GM18909 (cell line): ENCODE results near the gene ZXDC.

Experiments
- ATAC-seq: cut with Tn5 transposase; IDR thresholded peaks from one replicate; pipeline ENCODE4 v1.9.1; 2021; ENCODE audit warnings: mild to moderate bottlenecking; ENCODE audit not compliant: unreplicated experiment, poor library complexity

The ZXDC gene

DNA sequence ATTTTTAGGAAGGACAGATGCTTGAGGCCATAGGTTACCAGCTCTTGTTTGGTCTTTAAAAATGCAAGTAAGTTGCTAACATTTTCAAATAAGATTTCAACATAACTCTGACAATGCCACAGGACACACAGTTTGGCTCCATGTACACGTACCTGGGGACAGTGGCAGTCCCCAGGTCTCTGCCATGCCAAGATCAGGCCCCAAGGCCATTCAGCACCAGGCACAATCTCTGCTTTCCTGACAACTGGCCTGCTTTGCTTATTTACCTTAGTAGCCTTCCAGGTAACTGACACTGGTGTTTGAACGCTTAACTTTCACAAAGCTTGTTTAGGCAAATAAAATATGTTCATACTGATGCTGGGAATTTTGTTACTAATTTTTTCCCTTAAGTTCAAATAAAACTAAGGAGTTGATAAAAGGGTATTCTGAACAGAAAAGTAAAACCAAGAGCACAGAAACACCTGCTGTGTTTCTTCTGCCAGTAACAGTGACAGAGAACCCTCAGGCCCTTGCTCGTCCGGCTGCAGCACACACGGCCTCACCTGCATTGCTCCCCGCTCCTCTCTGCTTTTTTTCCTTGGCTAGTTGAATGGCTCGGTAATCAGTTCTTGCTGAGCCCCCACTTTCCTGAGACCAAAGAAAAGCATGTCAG lies 16.5 kb downstream of the ZXDC start:
- no peak for ATAC-seq

DNA sequence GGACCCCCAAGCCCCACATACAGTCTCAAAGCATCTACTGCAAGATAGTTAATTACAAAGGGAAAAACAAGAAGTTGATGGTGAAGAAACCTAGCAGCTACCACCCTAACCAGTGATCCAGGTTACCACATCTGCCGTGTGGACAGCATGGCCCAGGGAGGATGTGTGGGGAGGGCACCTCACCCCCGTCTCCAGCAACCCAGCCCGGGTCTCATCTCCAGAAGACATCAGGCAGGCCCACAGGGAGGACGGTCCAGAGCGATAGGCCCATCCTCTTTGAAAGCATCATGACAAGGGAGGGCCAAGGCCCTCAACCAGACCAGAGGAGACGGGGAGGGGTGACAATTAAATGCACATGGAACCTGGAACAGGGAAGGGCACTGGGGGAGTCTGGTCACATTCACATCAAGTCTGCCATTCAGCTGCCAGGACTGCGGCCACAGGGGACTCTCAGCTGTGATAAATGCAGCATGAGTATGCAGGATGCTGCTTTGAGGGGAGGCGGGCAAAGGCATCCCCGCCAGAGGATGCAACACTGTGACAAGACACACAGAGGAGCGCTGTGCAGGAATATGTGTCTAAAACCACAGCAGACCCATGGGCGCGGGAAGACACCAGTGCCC lies 18.8 kb downstream of the ZXDC start:
- ATAC-seq: no peak

DNA sequence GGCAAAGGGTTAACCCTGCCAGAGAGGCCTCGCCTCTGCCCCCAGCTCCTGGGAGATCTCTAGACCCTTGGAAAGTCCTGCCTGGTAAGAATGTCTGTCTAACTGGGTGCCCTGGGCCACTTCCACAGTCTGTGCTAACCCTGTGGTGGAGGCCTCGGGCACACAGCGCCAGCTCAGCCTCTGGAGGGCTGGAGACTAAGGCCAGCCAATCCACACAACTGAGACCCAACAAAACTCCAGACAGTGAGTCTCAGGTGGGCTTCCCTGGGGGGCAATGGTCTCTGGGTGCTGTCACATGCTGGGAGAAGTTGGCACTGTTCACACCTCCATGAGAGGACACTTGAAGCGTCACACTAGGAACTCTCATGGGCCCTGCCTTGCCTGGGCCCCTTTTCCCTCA lies 19.5 kb downstream of the ZXDC start:
- no peak for ATAC-seq

DNA sequence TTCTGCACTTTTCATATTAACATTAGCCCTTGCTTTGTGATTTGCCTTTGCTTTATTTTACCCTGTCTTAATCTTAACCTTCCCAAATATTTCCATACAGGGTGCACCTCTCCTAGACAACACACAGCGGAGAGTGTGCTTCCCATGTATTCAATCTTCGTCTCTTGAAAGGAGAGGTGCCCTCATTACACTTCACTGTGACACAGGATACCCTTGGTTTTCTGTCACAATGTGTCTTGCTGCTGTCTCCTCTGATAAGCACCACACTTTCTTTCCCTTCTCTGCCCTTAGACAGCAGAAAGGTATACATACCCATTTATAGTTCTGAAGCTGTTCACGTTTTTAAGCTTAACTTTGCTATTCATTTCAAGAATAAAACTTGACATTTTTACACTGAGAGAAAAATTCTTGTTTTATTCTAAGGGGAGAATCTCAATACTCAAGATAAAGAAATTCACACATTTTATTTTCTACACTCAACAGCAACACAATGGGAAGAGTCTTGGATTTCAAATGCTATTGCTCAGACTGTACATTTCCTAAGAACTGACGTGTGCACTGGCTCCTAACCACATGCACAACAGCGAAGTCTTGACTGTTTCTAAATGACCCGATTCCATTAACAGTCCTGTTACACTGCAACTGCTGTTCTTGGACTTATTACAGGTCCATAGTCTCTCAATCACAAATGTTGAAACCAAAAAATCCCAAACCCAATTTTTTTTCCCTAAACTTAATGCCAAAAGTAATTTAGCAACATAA lies 21.1 kb downstream of the ZXDC start:
- no peak for ATAC-seq

DNA sequence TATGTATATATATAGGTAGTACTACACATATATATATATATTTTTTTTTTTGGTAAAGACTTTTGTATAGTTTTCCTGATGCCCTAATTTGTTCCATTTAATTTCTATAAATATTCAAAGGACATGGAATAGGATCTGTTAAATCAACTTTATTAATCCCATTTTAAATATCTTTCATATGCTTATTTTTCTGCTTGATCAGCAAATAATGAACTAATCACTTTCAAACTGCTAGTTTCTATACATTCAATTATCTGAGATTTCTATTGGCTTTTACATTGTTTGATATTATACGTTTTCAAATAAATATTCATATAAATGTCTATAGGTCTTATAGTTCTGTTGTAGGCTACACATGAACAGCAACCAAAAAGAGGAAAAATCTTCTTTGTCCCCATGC lies 21.7 kb downstream of the ZXDC start:
- ATAC-seq: no peak

DNA sequence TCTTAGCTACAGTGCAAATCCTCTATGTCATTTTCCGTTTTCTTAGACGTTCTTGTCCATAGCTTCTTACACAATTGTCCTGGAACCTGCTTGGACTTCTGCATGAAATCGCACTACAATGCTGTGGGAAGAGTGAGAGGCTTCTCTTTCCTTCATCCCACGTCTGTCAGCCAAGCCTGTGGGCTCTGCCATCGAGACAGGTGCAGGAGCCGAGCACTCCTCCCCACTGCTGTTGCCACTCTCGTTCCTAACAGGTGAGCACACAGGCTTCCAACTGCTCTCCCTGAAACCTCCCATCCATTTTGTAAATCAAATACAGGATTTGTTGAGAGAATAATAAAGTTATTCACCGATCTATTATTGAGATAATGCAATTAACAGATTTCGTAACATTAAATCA lies 23.5 kb downstream of the ZXDC start:
- no peak for ATAC-seq

DNA sequence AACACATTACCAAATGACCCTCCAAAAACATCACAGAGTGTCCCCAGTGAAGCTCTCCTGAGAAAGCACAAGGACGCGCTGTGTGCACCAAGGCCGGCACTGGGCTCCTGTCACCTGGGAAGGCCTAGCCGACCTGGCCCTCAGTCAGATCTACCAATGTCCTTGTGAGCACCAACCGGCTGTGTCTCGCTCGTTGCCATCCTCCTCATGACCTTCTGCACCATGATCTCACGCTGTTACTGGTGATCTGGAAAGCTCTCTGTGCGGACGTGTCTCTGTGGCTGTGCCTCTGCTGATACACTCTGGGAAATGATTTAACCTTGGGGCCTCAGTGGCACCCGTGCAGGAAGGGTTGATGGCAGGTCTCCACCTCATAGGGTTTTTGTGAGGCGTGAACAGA lies 24.2 kb downstream of the ZXDC start:
- ATAC-seq: no peak

DNA sequence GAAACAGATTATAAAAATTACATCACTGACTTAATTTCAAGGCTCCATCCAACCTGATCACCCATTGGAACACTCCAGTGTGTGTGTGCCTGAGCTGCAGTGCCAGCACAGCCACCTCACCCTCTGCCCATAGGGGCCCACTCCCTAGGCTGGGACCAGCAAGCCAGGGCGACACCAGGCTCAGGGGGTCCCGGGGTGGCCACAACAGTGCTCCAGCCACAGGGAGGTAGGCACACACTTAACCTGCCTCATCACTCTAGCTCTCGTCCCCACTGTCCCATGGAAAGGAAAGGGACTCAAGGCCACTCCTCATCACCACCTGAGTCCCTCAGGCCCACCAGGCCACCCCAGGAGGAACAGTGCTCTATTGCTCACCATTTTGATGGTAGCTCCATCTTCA lies 24.9 kb downstream of the ZXDC start:
- ATAC-seq: no peak

DNA sequence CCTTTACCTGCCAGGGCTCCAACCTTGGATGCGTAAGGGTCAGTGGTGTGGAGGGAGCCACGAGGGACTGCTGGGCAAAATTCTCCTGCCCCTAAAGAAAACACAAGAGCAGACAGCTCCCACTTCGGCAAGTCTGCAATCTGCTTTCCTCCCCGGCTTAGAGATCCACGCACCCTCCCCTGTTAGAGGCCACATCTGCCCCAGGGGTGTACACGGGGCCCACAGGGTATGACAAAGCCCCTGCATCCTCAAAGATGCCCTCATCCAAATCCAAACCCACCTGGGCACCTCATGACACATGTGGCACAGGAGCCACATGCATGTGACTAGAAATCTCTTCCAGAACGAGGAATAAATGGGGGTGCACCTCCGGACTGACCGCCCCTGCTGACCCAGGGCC lies 25.5 kb downstream of the ZXDC start:
- ATAC-seq: no peak

DNA sequence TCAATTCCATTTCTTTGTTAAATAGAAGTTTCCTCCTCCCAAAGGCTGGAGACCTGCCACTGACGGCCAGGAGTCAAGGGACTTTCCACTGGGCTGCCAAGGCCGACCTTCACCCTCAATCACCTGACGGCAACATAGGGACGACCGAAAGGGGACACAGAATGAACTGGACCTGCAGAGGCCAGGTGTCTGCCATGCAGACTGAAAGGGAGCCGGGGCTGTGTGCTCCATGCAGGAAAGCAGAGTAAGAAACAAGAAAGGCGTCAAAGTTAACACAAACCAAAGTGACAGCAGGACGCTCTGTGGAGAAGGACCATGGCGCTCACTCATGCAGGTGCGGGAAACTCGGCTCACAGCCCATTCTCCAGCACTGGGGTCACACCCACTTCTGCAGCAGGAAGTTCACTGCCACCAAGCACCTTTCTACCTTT lies 26.1 kb downstream of the ZXDC start:
- no peak for ATAC-seq

DNA sequence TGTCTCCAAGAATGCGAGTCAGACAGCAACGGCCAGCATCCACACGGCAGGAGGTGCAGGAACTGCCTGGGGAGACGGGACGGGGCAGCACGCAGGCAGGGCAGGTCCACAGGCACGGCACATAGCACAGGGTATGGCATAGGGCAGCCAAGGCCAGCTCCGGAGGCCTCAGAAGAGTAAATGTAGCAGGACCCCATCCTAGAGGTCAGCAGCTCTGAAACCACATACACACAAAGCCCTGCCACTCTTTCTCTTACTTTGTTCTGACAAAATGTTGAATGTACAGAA lies 26.9 kb downstream of the ZXDC start:
- no peak for ATAC-seq

DNA sequence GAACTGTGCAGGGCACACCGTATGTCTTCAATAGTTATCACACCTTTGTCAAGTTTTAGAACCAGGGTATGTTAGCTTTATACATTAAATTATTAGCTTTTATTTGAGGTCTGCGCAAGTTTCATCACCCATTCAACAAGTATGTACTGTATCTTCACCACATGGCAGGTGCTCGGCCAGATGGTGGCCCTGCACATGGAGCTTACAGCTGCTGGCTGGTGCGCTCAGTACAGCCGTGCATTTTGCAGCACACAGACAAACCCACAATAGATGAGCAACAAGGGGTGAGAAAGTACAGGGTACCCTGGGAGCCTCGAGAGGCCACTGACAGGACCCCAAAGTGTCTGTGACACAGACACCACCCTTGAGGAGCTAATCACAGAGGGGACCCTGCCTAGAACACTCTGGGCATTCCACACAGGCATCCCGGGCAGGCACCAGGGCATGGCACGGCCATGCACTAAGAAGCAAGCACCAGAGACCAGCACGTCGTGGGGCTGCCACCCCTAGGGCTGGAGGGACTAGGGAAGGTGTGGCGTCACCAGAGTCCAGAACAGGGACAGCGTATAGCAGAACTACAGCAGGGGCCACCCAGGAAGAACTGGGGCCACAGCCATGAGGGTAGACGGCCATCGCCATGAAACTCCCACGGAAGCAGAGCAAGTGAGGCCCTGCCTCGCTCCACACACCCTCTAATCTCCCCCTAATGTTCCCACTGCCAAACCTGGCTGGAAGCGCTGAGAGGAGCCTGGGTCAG lies 27.4 kb downstream of the ZXDC start:
- ATAC-seq: no peak

DNA sequence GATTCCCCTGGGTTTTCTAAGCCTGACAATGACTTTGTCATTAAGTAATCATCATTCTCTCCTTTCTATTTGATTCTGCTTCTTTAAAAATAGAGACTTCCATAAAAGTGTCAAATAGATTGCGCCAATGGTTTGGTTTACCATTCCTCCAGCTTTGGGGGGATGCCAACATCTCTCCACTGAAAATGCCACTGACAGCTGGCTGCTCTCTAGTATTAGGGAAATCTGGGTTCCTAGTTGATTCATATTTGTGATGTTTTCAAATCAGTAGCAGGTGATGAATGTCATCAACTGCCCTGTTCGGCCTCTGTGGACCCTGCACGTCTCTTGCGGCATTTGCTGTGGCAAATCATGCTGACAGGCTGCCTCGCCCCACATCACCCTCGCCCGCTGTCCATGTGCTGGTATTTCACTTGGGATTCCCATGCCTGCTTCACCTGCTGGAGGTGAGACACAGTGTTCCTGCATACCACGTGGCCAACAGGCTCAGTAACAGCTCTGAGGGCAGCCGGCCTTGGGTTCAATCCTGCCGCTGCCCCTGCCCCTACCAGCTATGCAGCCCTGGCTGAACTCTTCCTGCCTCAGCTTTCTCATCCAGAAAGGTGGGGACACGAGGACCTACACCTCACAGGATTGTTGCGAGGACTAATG lies 28.1 kb downstream of the ZXDC start:
- ATAC-seq: no peak

DNA sequence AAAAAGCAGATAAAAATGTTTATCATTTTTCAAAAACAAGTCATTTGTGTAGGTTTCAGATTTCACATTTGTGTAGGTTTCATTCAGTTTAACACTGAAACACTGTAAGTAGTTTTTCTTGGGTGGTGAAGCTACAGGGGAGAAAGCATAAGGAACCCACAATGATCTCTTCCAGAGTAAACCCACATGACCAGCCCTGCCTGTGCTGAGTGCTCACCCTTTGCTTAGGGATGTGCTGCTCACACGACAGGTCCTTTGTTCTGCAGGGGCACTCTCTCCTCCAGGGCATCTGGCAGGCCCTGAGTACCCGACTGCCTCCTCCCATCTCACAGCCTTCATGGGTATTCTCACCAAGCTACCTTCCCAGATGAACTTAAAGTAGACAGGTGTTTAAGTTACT lies 28.9 kb downstream of the ZXDC start:
- ATAC-seq: no peak

DNA sequence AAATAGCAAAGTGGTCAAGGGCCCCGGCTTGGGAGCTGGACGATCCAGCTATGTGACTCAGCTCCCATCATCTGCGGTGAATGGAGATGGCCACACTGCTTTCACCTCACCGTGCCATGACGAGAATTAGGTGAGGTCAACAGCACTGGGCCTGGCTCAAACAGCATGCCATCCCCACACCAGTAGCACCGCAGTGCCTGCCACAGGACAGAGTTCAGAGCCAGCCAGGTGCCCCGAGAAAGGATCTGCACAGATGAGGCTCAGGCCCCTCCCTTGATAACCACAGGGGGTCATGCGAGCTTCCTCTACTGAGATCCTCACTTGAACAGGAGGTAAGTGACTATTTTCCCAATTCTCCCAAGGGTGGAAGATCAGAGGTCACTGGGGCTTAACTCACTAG lies 29.4 kb downstream of the ZXDC start:
- ATAC-seq: no peak

DNA sequence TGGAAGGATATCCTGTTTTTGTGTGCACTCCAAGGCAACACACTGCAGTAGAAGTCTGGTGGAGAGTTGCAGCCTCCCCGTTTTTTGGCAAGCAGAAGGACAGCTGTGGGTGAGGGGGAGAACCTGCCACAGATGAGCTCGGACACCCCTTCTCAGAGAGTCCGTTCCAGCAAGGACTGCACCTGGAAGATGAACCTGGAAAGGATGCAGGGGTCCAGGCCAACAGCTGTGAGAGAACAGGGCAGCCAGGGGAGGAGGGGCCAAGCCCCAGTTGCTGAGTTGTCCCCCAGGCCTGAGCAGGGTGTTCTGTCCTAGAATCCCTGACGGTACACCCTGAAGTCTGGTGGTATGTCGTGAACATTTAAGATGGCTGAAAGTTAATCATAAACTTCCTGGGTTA lies 30.2 kb downstream of the ZXDC start:
- no peak for ATAC-seq

DNA sequence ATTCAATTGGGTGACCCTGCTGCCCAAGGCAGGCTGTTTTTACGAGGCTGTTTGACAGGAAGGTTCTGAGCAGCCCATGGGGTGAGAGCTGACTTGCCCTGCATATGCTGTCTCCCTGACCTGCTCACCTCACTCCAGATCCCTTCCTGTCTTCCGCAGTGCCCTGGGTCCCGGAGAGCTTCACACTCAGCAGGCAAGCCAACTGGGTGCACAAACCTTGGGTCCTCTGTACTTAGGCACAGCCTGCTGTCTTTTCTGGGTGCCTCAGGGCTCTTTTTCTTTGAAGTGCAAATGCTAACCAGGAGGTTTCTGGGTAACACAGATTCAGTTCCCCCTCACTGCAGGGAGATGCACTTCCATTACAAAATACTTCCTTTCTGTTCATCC lies 32.8 kb downstream of the ZXDC start:
- no peak for ATAC-seq

DNA sequence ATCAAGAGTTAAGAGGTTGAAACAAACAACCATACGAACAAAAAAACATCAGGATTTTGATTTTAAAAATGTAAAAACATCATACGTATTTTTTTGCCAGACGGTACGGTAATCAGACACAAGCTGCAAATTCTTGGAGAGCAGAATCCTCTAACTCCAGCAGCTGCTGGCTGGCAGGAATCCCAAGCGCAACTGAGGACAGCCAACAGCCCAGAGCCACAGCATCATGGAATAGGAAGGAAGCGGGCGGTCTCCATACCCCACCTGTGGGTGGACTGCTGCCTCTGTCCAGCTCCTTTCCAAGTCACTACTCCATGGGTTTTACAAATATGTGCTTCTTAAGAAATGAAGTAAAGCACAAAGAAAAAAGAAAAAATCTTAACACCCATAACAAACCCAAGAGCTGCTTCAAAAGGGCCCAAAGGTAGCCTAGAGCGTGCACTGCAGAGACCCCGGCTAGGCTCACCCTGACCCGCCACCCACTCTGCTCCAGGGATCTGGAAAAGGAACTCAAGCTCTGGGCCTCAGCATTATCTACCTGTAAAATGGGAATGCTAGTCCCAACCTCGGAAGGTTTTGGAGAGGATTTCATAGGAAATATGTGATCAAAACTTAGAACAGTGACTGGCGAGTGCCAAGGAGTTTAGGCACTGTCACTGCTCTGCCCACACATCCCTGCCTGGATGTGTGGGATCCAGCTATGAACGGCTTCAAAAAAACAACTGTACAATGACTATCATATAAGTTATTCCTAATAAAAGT lies 33.4 kb downstream of the ZXDC start:
- no peak for ATAC-seq

DNA sequence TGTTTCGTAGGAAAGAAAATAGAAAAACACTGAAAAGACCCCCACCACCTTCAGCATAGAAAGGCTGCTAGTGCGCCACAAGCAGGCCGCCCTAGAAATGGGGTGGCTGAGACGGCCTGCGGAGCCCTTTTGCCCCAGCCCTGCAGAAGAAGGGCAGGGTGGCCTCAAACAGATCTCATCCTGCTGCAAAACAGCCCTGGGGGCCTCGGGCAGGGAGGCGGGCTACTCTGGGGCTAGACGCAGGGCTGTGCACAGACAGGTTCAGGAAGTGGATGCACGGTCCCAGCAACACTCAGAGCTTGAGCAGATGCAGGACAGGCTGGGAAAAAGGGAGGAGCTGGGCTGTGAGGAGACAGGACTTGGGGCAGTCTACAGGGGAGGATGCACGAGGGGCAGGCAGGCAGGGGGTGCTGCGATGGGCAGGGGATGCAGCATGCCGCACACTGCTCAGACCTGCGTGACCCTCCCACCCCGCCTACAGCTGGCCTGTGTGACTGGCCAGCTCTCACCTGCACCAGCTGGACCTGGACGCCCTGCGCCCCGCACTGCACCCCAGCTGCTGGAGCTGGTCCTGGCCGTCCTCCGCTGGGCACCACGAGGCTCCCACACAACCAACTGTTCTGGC lies 34.3 kb downstream of the ZXDC start:
- no peak for ATAC-seq

DNA sequence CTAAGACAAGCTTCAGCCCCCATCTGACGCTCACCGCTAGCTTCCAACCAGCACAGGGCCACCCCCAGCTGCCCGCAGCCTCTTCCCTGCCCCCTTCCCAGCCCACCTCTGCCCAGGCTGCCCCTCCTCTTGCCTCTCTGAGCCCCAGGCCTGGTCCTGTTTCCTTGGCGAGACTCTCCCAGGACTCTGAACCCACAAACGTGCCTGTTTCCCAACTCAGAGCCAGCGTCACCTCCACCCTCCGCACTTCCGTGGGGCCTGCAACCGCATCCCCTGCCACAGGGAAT lies 35.0 kb downstream of the ZXDC start:
- no peak for ATAC-seq
